Measurements from ENCODE around the gene SCT. TPM values are rescaled to one million over a fixed set of nuclear protein-coding genes. Genes with fewer than 3 reads are reported as not detected.

SCT gene
- total RNA-seq, 1 donor from 2014 or later, result not detected

DNA sequence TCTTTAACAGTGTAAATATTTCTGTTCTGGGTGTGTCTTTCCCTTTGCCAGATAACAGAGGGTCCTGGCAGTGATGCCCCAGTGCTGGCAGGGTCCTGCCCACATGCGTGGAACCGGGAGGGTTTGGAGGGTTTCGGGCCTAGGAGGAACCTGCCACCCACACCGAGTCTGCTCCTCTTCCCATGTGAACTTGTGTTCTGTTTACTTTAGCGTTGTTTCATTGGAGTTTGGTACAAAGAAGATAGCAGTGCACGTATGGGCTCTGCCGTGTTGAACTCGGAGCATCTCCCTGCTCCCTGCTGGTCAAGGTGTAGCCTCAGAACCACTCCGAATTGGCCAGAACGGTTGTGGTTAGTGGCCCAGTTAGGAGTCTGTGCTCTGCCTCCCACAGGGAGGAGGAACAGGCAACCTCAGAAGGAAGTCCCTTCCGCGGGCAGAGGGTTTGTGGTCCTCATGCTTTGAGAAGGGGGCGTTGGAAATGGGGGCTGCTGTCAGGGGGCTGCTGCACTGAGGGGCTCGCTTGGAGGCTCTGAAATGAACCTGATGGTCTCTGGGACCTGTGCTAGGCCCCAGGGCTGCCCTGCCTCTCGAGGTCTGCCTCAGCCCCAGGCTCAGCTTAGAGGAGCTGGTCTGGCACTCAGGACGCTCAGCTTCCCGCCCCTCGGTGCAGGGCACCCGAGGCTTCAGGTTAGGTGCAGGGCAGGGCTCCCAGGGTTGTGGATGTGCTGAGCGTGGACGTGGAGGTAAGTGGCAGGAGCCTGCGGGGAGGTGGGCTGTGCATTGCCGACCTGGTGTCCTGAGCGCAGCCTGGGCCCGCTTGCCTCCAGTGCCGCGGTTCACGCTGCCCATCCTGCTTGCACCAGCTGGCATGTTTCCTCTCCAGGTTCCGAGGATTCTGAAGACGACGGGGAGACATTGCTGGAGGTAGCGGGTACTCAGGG lies 40.3 kb downstream of the SCT start:
- DNase-seq, result no peak
- Mint-ChIP-seq H3K9me3 (no peaks in the 10 kb centered on the region), H3K36me3 (ENCODE audit: low read depth) (peaks cover 51% of the 10 kb centered on the region), H3K4me1 (peaks cover 26% of the 10 kb centered on the region), H3K4me3 (no peak overlapping the region), H3K27me3 (no peaks in the 10 kb centered on the region), H3K27ac (peak overlapping the region; percentile 97)
- intact Hi-C loops (cut with micrococcal nuclease), result no loop called here

GRCh38 chr11:584287-584686 lies 42.7 kb downstream of the SCT start:
- no peak for DNase-seq
- intact Hi-C loops (cut with micrococcal nuclease), result no loop called here
- H3K4me1 Mint-ChIP-seq, result peaks cover 31% of the 10 kb centered on the region
- H3K4me3 Mint-ChIP-seq, result no peak overlapping the region
- no peaks in the 10 kb centered on the region for H3K9me3 Mint-ChIP-seq
- no peak overlapping the region for H3K27ac Mint-ChIP-seq
- no peaks in the 10 kb centered on the region for H3K27me3 Mint-ChIP-seq
- H3K36me3 Mint-ChIP-seq (ENCODE audit: low read depth), result peaks cover 38% of the 10 kb centered on the region

DNA sequence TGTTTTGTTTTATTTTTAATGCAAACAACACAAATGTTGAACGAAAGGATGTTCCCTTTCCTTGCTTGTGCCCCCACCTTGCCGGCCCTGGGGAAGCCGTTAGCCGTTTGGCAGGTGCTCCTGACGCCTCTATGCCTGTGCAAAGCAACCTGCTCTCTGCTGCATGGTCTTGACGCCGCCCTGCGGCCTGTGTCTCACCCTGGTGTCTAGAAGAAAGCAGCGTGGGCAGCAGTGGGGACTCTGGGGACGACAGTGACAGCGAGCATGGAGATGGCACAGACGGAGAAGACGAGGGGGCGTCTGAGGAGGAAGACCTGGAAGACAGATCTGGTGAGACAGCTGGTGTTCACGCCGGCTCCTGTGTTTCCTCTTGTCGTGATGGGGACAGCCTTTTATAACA lies 45.2 kb downstream of the SCT start:
- Mint-ChIP-seq H3K36me3 (ENCODE audit: low read depth) (peaks cover 27% of the 10 kb centered on the region), H3K27ac (no peak overlapping the region), H3K4me3 (no peak overlapping the region), H3K4me1 (peaks cover 29% of the 10 kb centered on the region), H3K9me3 (no peaks in the 10 kb centered on the region), H3K27me3 (no peaks in the 10 kb centered on the region)
- intact Hi-C loops (cut with micrococcal nuclease), result no loop called here
- no peak for DNase-seq

- no peaks in the 10 kb centered on the region for H3K9me3 Mint-ChIP-seq
- H3K27ac Mint-ChIP-seq, result no peak overlapping the region
- H3K4me1 Mint-ChIP-seq, result peaks cover 26% of the 10 kb centered on the region
- H3K4me3 Mint-ChIP-seq, result no peak overlapping the region
- H3K36me3 Mint-ChIP-seq (ENCODE audit: low read depth), result peaks cover 25% of the 10 kb centered on the region
- intact Hi-C loops (cut with micrococcal nuclease), result no loop called here
- H3K27me3 Mint-ChIP-seq, result no peaks in the 10 kb centered on the region
- no peak for DNase-seq
Measured at GRCh38 chr11:581342-581741, 45.6 kb downstream of the SCT start.

- H3K4me1 Mint-ChIP-seq, result peaks cover 24% of the 10 kb centered on the region
- H3K4me3 Mint-ChIP-seq, result no peak overlapping the region
- no peaks in the 10 kb centered on the region for H3K9me3 Mint-ChIP-seq
- intact Hi-C loops (cut with micrococcal nuclease), result loop anchor here (5.0 kb wide), 3 partner anchors 37 to 217 kb away; partner anchors contain the start of genes IRF7 and SLC25A22
- peaks cover 20% of the 10 kb centered on the region for H3K36me3 Mint-ChIP-seq (ENCODE audit: low read depth)
- no peak overlapping the region for H3K27ac Mint-ChIP-seq
- no peaks in the 10 kb centered on the region for H3K27me3 Mint-ChIP-seq
- DNase-seq, result no peak
Measured at GRCh38 chr11:579830-580601, 47.0 kb downstream of the SCT start.

GRCh38 chr11:578276-579035 lies 48.5 kb downstream of the SCT start:
- Mint-ChIP-seq H3K9me3 (no peaks in the 10 kb centered on the region), H3K27ac (peak overlapping the region; percentile 53), H3K27me3 (peaks cover 4% of the 10 kb centered on the region), H3K4me1 (peaks cover 34% of the 10 kb centered on the region), H3K4me3 (peak overlapping the region; percentile 84), H3K36me3 (ENCODE audit: low read depth) (peaks cover 14% of the 10 kb centered on the region)
- DNase-seq, result no peak
- intact Hi-C loops (cut with micrococcal nuclease), result loop anchor here (5.0 kb wide), 3 partner anchors 39 to 219 kb away; partner anchors contain the start of genes IRF7 and SLC25A22

GRCh38 chr11:577611-577894 lies 49.4 kb downstream of the SCT start:
- intact Hi-C loops (cut with micrococcal nuclease), result loop anchor here (2.0 to 5.0 kb wide), 4 partner anchors 17 to 220 kb away; partner anchors contain the start of genes IRF7, LMNTD2, RASSF7 and SLC25A22
- peaks cover 11% of the 10 kb centered on the region for H3K36me3 Mint-ChIP-seq (ENCODE audit: low read depth)
- no peak for DNase-seq
- peak overlapping the region; percentile 84 for H3K4me3 Mint-ChIP-seq
- H3K4me1 Mint-ChIP-seq, result peaks cover 34% of the 10 kb centered on the region
- no peaks in the 10 kb centered on the region for H3K9me3 Mint-ChIP-seq
- H3K27me3 Mint-ChIP-seq, result peaks cover 4% of the 10 kb centered on the region
- H3K27ac Mint-ChIP-seq, result peak overlapping the region; percentile 85

GRCh38 chr11:576811-577610 lies 50.0 kb downstream of the SCT start:
- H3K4me1 Mint-ChIP-seq, result peaks cover 34% of the 10 kb centered on the region
- intact Hi-C loops (cut with micrococcal nuclease), result loop anchor here (1.0 to 5.0 kb wide), 8 partner anchors 9 to 220 kb away; partner anchors contain the start of genes DEAF1, IRF7, LMNTD2 and RASSF7
- H3K36me3 Mint-ChIP-seq (ENCODE audit: low read depth), result peaks cover 11% of the 10 kb centered on the region
- H3K27ac Mint-ChIP-seq, result peak overlapping the region; percentile 85
- DNase-seq, result peak; percentile 75
- no peaks in the 10 kb centered on the region for H3K9me3 Mint-ChIP-seq
- peak overlapping the region; percentile 84 for H3K4me3 Mint-ChIP-seq
- H3K27me3 Mint-ChIP-seq, result peaks cover 4% of the 10 kb centered on the region

Other genes with a start within 250 kb of the SCT start
- not detected in 2 replicates for gene PKP3, start 233.0 kb downstream of the SCT start, total RNA-seq
- 40.7 and 42.7 TPM in 2 replicates for gene SIGIRR, start 212.2 kb downstream of the SCT start, total RNA-seq
- gene ANO9, start 185.2 kb downstream of the SCT start, total RNA-seq, result 35.4 and 36.9 TPM in 2 replicates
- gene PTDSS2, start 176.9 kb downstream of the SCT start, total RNA-seq, result 31.0 and 31.8 TPM in 2 replicates
- gene RNH1, start 119.9 kb downstream of the SCT start, total RNA-seq, result 130 and 134 TPM in 2 replicates
- gene HRAS, start 91.6 kb downstream of the SCT start, total RNA-seq, result 70.8 and 94.4 TPM in 2 replicates
- gene LRRC56, start 89.7 kb downstream of the SCT start, total RNA-seq, result 2.1 and 2.3 TPM in 2 replicates
- gene LMNTD2, start 66.4 kb downstream of the SCT start, total RNA-seq, result 0.47 and 1.1 TPM in 2 replicates
- 21.8 and 23.1 TPM in 2 replicates for gene RASSF7, start 66.2 kb downstream of the SCT start, total RNA-seq
- 54.8 and 57.4 TPM in 2 replicates for gene PHRF1, start 50.7 kb downstream of the SCT start, total RNA-seq
- 42.8 and 45.3 TPM in 2 replicates for gene IRF7, start 11.2 kb downstream of the SCT start, total RNA-seq
- not detected in 2 replicates for gene CDHR5, start 2.2 kb downstream of the SCT start, total RNA-seq
- 0.14 and 0.28 TPM in 2 replicates for gene DRD4, start 10.1 kb upstream of the SCT start, total RNA-seq
- gene DEAF1, start 68.0 kb upstream of the SCT start, total RNA-seq, result 66.3 and 73.9 TPM in 2 replicates
- gene TMEM80, start 68.6 kb upstream of the SCT start, total RNA-seq, result 12.3 and 12.5 TPM in 2 replicates
- 15.3 and 19.8 TPM in 2 replicates for gene EPS8L2, start 79.0 kb upstream of the SCT start, total RNA-seq
- 265 and 279 TPM in 2 replicates for gene TALDO1, start 120.3 kb upstream of the SCT start, total RNA-seq
- 81.7 and 82.2 TPM in 2 replicates for gene GATD1, start 150.3 kb upstream of the SCT start, total RNA-seq
- 3.8 and 4.2 TPM in 2 replicates for gene CEND1, start 162.9 kb upstream of the SCT start, total RNA-seq
- 84.9 and 90.3 TPM in 2 replicates for gene SLC25A22, start 171.1 kb upstream of the SCT start, total RNA-seq
- gene PIDD1, start 178.1 kb upstream of the SCT start, total RNA-seq, result 28.9 and 29.6 TPM in 2 replicates
- 2,367 and 2,377 TPM in 2 replicates for gene RPLP2, start 182.8 kb upstream of the SCT start, total RNA-seq
- 55.0 and 56.4 TPM in 2 replicates for gene PNPLA2, start 191.7 kb upstream of the SCT start, total RNA-seq
- gene CRACR2B, start 200.7 kb upstream of the SCT start, total RNA-seq, result 1.5 and 3.0 TPM in 2 replicates
- gene CD151, start 205.8 kb upstream of the SCT start, total RNA-seq, result 81.0 and 87.3 TPM in 2 replicates
- gene POLR2L, start 215.3 kb upstream of the SCT start, total RNA-seq, result 113 and 117 TPM in 2 replicates
- 14.8 and 15.1 TPM in 2 replicates for gene TSPAN4, start 215.7 kb upstream of the SCT start, total RNA-seq